Measurements from ENCODE around the gene ATF5.
"Not testable (repeated sequence)": the region's sequence is repeated elsewhere in the genome, so short reads cannot be mapped to it uniquely, and the experiment has no call there.

The ATF5 gene

DNA sequence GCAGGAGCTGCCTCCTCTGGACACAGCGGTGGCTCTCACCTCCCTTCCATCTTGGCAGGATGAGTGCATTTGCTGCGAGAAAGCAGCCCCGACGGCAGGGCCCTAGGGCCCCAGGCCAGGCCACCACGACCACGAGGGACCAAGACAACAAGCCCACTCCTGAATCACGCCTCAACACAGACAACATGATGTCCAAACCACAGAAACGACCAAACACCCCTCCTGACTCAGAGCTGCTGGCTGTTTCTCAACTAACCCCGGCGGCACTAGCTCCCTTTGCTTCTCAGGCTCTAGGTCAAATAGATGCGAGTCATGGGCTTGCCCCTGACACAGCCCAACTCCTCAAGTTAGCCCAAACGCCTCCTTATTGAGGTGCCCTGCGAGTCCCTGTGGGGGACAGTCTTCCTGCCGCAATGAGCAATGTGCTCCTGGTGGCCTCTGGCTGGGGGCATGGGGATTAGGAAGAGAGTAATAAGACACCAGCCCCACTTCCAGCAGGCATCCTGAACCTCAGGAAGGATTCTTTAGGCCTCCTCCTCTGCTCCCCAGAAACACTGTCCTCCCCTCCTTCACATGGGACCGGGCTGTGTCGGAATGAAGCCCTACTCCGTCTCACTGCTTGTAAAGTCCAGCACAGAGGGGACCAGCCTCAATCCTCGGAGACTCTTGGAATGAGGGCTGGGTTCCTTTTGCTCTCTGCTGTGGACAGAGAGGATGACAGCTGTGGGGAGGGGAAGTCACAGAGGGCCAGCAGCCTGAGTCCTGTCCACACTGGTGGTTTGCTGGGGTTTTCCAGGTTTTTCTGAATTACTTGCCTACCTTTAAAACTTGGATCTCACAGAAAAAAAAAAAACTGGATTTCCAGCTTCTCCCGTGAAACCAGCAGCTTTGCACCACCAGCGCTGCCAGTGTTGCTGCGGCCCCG, 6.9 kb upstream of the ATF5 start:
- H3K4me3 ChIP-seq (ENCODE audit: low read depth, low read length), result no peak overlapping the region

DNA sequence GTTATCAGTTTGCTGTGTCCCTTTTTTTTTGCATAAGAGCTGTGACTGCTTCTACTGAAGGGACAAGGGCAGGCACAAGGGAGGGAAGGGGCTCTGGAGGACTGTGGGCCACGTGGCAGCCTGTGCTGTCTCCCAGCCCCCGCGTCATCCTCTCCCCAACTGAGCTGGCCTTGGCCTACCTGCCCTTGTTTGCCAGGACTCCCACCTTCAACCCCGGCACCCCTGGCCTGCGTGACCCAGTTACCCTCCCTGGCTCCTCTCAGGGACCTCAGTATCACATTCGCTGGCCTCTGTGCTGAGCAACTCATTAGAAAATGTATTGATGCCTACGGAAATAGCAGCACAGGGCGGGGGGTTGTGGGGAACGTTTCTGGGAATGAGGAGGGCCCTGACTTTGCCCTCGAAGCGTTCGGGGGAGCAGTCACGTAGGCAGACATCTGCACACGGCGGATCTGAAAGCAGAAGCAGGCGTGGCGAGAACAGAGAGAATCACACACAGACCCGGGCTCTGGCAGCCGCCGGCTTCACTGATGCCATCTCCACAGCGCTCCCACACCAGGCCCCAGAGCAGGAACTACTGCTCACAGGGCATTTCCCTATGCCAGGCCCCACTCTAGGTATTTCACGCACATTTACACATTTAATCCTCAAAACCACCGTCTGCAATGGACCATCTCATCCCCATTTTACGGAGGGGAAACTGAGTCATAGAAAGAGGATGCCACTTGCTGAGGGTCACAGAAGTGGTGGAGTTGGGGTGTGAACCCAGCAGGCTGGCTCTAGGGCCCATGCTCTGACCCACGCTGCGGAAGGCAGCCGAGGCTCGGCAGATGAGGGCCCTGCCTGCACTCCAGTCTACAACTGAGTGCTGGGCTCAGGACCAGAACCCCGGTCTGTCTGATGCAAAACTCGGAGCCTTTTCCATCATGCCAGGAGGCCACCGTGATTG, 5.7 kb upstream of the ATF5 start:
- H3K4me3 ChIP-seq (ENCODE audit: low read depth, low read length), result no peak overlapping the region

DNA sequence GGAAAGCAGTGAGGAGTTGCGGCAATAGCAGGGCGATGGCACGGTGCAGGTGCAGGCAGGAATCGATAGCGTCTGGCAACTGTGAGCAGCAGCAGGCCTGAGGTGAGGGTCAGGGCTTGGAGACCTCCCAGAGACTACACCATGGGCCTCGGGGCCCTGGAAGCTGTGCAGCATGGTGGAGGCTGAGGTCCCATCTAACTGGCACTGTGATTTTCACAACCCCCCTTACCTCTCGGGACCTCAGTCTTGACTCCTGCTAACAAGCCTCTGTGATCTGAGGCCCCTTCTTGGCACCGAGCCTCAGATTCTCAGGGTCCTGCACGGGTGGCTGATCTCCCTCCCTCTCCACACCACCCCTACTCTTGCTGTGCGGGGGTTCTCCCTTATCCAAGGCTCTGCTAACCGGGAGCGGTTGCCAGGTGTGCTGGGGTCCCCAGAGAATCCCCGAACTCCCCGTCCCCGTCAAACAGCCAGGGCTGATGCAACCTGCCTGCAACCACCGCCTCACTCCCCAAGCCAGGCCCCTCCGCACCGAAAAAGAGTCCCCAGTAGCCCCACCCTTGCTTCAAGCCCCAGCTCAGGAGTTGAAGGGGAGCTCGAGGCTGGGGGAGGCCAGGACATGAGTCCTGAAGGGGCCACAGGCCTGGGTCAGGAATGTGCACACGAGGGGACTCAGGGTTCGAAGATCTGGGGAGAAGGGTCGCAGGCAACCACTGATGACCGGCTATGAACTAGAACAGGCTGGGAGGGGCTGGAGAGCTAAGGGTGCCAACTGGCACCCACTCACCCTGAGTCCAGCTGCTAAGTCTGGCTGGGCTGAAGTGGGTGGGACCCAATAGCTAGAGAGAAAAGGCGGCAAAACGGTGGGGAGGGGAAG, 4.8 kb upstream of the ATF5 start:
- H3K4me3 ChIP-seq (ENCODE audit: low read depth, low read length), result no peak overlapping the region

DNA sequence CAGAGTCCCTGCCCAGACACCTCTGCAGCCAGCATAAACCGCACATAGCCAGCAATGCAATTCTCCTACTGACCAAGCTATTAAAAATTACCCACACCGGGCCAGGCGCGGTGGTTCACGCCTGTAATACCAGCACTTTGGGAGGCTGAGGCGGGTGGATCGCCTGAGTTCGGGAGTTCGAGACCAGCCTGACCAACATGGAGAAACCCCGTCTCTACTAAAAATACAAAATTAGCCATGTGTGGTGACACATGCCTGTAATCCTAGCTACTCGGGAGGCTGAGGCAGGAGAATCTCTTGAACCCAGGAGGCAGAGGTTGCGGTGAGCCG, 4.2 kb upstream of the ATF5 start:
- H3K4me3 ChIP-seq (ENCODE audit: low read depth, low read length), result not testable (repeated sequence)

DNA sequence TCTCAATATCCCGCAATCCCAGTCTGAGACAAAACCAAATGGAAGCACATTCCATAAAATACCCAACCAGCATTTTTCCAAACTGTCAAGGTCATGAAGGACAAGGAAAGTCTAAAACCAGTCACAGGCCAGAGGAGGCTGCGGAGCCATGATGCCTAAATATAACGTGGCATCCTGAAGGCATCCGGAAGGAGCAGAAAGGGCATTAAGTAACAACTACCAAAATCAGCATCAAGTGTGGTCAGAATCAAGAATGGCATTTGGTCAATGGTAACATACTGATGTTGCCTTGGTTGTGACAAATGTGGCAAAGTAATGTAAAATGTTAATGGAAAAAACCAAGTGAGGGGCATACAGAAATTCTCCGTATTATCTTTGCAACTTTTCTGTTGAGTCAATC, 3.5 kb upstream of the ATF5 start:
- no peak overlapping the region for H3K4me3 ChIP-seq (ENCODE audit: low read depth, low read length)

DNA sequence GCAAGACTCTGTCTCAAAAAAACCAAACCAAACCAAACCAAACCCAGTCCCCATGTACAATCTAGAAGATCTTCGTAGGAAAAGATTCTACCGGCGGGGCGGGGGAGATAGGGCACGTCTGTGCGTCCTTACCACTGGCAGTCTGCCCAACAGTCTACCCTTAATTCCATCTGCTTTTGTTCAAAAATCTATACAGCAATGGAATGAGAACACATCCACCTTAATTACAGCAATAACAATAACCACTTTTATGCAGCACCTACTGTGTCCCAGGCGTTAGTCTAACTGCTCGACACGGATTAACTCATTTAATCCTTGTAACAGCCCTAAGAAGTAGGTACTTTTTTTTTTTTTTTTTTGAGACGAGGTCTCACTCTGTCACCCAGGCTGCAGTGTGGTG, 2.5 kb upstream of the ATF5 start:
- H3K4me3 ChIP-seq (ENCODE audit: low read depth, low read length), result no peak overlapping the region

DNA sequence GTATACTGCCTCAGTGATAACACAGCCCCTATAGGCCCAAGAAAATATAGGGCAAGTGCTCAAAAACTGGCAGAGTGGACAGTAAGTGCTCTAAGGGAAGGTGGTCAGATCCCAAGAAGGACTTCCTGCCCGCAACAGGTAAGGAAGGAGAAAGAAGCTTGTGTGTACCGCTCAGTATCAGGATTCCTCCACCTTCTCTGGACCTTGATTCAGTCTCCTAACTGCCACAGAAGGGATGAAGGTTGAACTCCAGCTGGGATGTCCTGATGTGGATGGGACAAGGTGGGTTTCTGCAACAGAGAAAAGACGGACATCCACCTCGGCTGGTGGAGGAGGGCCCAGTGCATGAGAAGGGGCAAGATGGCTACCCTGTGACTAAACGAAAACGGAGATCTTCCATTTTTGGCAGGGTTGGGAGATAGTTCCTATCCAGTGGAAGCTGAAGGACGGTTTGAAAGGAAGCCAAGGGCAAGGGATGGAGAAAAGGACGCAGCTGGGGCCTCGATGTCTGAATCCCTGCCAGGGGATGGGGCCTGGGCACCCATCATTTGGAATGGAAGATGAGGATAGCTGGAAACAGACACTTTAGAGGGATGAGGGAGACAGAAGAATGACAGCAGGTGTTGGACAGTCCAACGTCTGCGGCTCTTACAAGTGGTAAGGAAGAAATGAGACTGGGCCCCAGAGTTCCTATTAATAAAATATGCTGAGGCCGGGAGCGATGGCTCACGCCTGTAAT, 1.3 kb upstream of the ATF5 start:
- no peak overlapping the region for H3K4me3 ChIP-seq (ENCODE audit: low read depth, low read length)

DNA sequence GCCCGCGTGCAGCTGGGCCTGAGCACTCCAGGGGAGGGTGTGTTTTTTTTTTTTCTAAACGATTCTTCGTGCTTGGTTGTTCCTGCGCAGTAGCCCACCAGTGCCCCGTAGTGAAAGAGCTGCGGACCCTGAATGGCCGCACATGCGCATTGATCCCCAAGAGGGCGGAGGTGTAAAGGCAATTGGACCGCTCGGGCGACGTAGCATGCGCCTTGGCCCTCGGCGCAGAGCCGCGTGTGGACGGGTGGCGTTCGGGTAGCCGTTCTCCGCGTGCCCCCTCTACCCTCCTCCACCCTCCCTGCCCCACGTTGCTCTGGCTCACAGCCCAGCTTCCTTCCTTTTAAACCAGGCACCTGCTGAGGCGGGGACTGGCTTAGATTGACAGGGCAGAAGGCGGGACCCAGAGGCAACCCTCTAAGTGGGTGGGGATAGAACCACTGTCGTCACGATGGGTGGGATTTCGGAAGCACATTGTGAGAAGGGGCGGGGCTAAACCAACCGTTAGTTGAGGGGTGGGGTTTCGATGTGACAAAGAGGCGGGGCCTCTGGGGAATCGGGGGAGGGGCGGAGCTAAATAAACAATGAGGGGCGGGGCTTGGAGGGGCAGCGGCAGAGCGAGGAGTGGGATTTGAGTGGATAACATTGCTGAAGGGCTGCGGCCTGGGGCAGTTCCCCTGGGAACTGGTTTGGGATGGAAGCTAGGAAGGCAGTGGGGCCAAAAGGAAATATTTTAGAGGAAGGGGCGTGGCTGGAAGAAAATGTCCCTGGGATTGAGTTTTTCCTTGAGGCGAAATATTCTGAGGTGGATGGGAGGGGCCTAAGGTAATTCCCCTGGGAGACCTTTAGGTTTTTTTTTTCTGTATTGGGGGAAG, 842 bp downstream of the ATF5 start:
- H3K4me3 ChIP-seq (ENCODE audit: low read depth, low read length), result peak overlapping the region; percentile 79

DNA sequence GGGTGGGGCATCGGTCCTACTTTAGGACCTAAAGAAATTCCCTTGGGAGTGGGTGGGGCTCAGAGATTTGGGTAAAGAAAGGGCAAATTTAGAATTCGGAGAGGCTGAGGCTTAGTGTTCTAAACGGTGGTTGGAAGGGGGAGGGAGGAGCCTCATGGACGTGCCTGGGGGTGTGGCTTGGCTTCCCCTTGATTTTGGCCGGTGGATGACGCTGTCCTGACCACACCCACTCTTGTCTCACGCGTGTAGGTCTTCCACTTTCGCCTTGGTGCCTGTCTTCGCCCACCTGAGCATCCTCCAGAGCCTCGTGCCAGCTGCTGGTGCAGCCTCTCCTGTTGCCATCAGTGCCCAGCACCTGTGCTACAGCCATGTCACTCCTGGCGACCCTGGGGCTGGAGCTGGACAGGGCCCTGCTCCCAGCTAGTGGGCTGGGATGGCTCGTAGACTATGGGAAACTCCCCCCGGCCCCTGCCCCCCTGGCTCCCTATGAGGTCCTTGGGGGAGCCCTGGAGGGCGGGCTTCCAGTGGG, 1.5 kb downstream of the ATF5 start:
- H3K4me3 ChIP-seq (ENCODE audit: low read depth, low read length), result peak overlapping the region; percentile 42

DNA sequence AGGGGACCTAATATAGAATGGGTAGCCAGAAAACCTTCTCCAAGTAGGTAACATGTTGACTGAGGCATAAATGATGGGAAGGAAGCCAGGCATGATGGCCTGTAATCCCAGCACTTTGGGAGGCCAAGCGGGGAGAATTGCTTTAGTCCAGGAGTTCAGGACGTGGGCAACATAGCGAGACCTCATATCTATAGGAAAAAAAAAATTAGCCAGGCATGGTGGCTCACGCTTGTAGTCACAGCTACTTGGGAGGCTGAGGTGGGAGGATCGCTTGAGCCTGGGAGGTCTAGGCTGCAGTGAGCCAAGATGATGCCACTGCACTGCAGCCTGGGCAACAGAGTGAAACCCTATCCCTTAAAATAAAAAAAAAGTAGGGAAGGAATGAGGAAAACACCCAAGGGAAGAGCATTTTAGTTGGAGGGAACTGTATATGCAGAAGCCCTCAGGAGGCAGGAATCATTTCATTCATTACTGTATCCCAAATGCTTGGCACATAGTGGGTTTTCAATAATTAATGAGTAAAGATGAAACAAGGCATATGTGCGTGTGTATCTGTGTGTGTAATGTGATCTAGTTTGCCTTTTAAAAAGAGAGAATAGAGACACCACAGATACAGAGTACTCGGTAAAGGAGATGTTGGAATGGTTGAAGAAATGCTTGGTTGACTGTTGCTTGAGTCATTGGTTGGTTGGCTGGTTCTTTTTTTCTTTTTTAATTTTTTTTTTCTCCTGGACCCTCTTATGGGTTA, 2.5 kb downstream of the ATF5 start:
- H3K4me3 ChIP-seq (ENCODE audit: low read depth, low read length), result no peak overlapping the region

DNA sequence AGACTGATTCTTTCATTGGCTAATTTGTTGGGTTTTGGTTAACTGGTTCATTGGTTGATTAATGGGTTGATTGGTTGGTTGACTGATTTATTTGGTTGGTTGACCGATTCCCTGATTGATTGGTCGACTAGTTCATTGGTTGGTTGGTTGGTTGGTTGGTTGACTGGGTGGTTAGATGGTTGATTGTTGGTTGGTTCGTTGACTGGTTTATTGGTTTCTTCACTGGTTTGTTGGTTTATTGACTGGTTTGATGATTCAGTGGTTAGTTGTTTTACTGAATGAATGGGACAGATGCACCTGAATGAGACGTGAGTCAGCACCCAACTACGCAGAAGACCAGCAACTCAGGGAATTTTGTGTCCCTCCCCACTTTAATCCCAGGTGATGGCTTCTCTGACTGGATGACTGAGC, 3.0 kb downstream of the ATF5 start:
- no peak overlapping the region for H3K4me3 ChIP-seq (ENCODE audit: low read depth, low read length)

DNA sequence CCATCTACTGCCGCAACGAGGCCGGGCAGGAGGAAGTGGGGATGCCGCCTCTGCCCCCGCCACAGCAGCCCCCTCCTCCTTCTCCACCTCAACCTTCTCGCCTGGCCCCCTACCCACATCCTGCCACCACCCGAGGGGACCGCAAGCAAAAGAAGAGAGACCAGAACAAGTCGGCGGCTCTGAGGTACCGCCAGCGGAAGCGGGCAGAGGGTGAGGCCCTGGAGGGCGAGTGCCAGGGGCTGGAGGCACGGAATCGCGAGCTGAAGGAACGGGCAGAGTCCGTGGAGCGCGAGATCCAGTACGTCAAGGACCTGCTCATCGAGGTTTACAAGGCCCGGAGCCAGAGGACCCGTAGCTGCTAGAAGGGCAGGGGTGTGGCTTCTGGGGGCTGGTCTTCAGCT, 3.7 kb downstream of the ATF5 start:
- H3K4me3 ChIP-seq (ENCODE audit: low read depth, low read length), result no peak overlapping the region

DNA sequence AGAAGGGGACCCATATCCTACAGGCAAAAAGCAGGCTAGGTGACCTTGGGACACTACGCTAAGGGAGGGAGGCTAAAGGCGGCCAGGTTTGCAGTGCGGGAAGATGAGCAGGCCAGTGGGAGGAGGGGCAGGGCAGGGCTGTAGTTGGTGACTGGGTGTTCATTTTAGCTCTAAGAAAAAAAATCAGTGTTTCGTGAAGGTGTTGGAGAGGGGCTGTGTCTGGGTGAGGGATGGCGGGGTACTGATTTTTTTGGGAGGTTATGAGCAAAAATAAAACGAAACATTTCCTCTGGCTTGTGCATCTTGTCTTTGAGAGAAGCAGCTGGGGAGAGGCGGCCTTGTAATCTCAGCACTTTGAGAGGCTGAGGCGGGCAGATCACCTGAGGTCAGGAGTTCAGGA, 4.6 kb downstream of the ATF5 start:
- no peak overlapping the region for H3K4me3 ChIP-seq (ENCODE audit: low read depth, low read length)

DNA sequence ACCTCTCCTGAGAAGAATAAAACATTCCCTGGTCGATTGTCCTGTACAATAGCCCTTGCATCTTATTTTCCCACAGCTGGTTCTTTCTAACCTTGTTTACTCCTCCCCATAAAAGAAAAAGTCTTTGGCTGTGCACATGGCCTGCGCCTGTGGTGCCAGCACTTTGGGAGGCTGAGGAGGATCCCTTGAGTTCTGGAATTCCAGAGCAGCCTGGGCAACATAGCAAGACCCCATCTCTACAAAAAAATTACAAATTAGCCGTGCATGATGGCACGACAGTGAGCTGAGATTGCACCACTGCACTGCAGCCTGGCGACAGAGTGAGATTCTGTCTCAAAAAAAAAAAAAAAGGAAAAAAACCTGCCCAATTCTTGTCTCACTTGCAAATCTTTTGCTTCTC, 7.5 kb downstream of the ATF5 start:
- H3K4me3 ChIP-seq (ENCODE audit: low read depth, low read length), result no peak overlapping the region

DNA sequence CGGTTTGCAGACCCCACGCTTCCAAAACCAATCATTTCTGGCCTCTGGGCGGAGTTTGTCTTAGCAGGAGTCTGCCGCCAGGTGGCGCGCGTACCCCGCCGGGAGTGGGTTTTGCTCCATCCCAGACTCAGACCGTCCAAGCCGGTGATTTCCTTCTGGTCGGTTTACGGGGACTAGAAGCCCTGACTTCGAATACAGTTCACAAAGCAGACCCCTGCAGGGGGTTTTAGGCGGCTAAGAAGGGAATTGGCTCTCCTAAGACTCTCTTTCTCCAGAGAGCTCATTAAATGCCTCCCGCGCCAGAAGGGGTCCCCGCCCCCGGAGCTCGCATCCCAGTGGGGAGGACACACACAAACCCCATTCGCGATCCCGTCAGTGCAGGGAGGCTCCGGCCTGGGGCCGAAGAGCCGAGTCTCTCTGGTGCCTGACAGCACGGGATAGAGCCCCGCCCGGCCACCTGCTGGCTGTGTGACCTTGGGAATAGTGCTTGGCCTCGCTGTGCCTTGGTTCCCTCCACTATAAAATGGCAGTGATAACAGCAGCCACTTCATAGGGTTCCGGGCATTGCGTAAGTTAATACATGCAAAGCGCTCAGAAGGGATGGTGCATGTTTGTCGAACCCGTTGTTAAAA, 8.9 kb downstream of the ATF5 start:
- H3K4me3 ChIP-seq (ENCODE audit: low read depth, low read length), result no peak overlapping the region

DNA sequence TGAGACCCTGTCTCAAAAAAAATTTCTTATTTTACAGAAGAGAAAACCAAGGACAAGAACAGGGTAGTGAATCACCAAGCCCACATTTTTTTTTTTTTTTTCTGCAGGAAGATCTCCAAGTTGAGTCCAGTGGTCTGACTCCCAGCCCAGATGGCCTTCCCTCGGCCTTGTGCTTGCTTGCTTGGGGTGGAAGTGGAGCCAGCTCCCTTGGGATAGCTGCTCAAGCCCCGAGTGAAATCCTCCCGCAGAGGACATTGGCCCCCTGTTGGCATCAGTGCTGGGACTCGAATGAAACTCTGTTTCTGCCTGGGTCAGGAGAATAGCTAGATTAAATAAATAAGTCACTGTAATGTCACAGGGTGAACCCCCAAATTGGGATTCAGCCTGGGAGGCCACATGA, 9.7 kb downstream of the ATF5 start:
- H3K4me3 ChIP-seq (ENCODE audit: low read depth, low read length), result no peak overlapping the region

DNA sequence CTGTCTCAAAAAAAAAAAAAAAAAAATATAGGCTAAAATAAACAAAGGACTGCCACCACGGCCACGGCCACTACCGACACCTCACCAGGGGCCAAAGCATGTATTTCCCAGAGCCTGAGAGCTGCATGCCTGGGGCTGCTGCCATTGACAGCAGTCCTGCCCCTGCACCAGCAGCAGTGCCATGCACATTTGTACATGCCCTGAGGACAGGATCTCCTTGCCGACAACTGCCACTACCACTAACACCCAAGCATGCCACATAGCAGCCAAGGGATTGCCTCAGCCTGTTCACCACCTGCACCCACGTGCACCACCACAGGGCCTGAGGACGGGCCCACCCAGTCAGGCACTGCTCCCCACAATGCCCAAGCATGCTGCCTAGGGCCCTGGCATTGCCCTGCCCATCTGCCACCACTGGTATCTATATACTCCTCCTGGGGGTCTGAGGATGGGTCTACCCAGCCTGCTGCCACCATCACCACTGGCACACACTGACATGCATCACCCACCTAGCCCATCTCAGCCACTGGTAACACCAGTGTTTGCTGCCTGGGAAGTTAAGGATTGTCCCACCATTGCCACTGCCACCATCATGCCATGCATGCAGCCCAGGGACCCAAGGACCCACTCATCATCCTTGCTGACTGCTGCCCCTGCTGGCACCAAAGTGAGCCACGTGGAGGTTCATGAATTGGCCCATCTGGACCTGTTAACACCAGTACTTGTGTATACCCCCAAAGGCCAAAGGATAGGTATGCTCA, 10.9 kb downstream of the ATF5 start:
- no peak overlapping the region for H3K4me3 ChIP-seq (ENCODE audit: low read depth, low read length)
